ENCODE data around the gene KIF26B.

The KIF26B gene

DNA sequence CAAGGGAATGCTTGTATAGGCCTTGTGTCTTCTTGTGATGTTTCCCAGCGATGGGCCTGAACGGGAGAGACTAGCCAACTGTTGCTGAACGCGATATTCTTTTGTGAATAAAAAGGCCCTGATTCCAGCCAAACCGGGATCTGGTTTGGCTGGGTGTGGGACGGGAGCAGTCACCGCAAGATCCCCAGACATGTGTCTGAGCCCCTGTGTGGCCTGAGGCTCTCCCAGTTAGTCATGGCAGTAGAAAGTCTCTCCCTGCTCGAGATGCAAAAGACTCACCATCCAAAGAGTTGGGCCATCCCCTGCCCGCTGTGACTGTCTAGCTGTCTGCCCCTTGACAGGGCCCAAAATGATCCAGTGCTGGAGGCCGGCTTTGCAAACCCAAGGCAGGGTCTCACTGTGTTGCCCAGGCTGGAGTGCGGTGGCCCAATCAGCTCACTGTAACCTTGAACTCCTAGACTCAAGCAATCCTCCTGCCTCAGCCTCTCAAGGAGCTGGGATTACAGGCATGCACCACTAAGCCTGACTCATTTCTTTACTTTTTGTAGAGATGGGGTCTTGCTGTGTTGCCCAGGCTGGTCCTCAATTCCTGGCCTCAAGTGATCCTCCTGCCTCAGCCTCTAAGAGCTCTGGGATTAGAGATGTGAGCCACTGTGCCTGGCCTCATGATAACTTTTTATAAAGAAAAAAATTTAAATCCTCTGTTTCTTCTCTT lies 56.4 kb downstream of the KIF26B start:
- DNase-seq, result no peak

DNA sequence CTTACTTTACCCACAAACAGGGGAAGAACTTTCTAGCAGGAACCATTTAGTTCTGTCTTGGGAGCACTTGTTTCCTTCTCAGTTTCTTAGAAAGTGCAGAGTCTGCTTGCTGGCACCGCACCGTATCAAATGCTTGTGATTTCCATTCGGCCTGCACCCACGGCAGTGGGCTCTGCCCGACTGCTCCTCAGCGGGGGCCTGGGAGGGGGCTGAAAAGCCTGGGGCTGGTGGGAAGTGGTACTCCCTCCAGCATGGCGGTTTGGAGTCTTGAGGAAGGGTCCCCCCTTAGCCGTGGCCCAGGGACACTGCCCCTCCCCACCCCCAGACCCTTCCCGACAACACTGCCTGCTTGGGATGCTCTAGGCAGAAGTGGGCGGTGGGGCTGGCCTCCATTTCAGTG lies 57.0 kb downstream of the KIF26B start:
- DNase-seq, result no peak

DNA sequence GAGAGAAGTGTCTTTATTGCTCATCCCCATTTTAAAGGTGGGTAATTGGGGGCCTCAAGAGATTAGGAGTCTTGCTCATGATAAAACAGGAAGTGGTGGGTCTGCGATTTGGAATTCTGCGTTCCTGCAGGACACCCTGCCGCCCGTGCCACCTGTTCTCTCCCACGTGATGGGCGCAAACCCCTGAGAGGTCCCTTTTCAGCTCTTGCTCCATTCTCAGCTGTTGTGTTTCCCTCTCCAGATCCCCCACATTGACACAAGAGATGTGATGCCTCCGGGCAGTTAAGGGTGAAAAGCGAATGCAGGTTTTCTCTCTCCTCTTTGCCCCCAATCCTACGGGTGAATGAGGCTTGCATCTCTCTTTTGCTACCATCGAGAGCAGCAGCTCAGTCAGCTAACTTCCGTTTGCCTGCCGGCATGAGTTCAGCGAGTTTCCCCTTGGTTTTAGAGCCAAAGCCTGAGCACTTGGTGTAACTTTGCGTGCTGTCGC lies 57.5 kb downstream of the KIF26B start:
- DNase-seq, result no peak

DNA sequence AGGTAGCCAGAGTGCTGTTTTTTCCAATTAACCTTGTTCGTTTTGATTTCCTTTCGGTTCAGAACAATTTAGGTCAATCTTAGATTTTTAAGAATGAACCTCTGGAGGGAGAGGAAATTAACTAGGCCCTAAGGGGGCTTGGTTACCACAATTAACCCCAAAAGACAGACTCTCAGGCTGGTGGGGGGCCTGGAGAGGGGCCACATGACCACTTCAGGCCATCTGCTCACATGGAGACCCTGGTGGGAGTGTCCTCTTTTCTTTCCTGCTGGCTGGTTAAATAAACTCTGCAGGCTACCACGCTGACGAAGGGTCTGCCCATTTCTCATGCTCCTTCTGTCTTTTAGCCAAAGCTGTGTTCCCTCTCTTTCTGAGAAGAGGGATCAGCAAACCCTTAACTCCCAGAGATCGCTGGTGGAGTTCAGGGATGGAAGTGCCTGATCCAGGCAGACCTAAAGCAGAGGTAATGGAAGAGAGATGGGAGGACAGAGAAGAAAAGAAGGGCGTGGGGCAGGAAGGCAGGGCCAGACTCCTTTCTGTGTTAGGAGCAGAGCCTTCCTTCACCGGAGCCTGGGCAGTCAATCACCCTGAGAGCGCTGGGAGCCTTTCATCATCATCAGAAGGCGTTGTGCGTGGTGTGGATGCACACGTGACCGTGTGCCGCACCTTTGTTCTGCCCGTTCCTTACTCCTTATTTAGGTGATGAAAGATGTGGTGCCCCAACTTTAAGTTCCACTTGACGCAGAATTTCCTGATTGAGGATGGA lies 58.5 kb downstream of the KIF26B start:
- no peak for DNase-seq

DNA sequence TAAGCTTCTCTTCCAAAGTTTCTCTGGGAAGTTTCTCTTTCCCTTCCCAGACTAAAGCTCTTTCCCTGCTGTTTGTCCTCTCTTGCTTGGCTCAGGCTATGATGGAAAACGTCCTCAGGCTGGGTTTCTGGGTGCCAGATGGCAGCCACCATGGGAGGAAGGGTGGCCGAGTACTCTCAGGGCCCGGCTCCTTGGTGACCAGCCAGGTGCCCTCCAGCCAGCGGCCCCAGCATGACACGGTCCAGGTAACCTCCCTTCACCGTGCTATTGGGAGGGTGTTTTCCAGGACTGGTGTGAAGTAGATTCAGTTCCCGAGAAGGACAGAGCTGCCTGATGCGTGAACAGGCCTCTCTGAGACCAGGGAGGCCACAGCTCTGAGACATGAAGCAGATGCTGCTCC lies 60.3 kb downstream of the KIF26B start:
- no peak for DNase-seq

DNA sequence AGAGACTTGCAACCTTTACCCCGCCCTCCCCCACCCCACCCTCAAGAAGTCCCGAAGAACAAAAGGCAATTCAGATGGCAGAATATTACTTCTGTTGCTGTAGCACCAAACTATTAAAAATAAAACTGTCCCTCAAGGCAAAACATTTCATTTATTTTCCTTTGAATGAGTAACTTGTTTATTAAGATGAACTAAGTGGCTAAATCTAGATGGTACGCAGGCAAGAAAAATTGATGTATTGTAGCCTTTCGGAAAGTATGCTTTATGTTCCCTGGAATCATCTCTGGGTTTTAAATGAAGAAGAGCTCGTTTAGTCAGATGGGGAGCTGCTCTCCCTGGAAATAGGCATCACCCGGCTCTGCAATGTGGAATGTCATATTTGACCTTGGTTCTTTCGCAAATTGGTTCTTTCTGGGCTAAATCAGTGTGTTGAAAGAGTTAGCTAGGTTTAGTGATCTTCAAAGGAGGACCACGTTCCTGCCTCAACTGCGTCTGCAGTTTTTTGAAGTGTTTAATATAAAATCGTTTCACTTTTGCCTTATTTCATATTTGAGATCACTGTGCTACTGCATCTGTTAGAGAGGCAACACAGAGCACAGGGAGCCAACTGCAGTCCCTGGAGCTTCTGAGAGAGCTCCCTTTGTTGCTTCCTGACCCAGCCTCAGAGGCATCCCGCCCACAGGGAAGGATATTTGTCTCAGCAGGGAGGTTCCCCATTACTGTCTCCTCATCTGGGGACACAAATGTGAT lies 61.8 kb downstream of the KIF26B start:
- no peak for DNase-seq

DNA sequence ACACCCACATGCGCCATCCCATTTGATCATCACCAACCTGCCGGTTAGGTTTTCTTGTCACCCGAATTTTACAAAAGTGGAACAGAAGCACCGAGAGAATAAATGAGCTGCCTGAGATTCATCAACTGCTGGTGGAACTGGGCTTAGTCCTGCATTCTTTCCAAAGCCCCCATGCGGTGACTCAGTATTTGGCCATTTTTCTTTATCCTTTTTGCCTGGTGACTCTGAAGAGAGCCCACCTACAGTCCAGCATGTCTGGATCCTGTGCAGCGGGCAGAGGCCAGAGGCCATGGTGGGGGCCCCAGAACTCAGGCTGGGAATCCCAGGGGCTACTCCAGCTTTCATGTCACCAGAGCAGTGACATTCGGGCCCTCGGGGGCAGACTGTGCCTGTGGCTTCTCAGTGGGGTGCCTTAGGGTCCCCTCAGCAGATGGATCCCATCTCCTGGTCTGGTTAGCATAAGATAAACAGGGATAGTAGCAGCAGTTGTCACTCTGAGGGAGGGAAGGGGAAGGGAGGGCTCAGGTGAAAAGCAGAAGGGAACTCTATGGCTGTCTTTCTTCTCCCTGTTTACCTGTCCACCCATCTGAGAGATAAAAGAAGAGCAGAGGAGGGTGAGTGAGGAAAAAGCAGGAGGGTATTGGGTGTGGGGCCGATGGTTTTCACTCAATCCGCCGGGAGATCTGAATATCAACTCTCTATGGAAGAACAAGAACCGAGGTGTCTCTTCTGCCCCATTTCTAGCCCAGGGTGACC lies 63.2 kb downstream of the KIF26B start:
- no peak for DNase-seq

DNA sequence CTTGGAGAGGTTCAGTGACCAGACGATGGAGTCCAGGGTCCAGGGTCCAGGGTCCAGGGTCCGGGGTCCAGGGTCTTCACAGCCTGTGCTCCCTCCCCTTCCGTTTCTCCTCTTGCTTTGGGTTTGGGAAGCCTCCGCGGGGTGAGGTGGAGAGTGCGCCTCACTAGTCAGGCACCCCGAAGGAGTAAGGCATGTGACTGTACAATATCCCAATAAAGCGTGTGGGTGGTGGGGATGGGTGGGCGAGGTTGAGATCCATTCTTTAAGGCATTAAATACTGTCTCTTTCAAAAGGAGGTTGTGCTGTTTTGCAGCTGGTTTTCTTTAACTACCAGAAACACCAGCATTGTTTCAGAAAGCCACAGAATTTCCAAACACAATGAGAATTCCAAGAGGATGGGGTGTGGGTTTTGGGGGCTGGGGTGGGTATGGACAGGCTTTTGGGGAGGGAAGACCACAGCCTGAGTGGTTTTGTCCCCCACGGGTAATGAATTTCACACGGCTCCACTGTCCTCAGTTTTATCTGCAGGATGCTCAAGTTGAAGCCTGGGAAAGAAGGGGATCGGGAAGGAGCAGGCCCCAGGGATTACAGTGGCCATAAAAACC lies 65.7 kb downstream of the KIF26B start:
- DNase-seq, result no peak

DNA sequence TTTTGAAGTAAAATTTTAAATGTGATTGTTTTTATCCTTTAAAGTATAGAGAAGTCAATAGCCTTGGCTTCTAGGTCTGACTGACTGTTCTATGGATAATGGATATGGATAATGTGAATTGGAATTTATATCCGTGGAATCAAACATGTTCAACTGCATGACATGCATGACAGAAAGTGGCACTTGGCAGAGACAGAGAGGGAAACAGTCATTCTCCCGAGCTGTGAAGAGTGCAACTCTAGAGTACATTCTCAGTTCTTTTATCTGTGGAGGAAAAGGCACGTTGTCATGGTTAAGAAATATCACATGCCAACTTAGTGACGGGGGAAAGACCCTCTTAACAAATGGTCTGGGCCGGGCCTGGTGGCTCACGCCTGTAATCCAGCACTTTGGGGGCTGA lies 67.0 kb downstream of the KIF26B start:
- no peak for DNase-seq

DNA sequence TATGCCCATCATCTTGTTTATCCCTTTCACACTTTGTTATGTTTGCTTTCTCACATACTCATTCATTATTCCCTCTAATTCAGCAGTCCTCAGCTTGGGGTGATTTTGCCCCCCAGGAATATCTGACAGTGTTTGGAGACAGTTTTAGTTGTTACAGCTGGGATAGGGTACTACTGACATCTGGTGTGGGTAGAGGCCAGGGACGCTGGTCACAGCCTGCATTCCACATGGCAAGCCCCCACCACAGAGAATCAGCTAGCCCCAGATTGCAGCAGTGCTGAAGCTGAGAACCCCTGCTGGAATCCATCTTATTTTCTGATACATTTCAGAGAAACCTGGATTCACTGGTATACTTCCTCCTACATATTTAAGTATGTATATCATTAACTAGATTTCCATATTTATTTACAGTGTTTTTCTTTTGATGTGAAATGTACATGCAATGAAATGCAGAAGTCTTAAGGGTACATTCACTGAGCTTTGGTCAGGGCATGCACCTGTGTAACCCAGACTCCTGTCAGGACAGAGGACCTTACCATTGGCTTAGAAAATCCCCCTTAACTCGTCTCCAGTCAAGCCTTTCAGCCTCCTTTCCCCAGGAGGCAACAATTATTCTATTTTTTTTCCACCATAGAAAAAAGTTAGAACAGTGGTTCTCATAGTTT lies 68.3 kb downstream of the KIF26B start:
- DNase-seq, result no peak

DNA sequence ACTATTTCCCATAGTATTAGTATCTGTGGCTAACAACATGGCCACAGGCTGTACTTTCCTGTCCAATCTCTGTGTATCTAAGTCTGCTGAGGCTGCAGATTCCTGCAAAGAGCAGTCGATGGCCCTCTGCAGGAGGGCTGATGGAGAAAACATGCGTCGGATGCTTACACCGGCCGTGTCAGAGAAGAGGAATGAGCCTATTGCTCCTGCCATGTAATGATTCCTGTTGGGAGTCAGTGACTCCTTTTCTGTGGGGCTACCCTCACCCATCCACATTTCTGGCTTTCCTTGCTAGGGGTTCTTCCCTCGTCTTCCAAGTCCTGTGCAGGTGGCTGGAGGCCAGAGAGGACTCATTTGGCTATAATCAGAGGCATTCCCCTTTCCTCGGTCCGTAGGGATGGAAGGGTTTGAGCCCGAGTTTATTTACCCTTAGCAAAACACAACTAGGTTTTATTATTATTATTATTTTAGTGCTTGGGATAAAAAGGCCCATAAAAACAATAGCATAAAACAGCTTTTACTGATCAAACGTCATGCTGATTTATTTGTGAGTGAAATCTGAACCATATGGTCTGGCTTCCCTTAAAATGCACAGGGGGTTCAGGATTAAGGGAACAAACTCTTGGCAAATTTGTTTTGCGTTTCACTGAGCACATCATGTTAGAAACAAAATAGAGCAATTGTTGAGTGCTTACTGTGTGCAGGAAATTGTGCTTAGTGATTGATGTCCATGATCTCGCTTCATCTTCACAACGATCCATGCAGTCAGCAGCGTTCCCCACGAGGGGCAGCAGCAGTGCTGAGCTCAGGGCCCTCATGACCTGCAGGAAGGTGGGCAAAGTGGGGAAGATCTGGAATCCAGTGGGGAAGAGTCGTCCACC lies 70.8 kb downstream of the KIF26B start:
- no peak for DNase-seq

DNA sequence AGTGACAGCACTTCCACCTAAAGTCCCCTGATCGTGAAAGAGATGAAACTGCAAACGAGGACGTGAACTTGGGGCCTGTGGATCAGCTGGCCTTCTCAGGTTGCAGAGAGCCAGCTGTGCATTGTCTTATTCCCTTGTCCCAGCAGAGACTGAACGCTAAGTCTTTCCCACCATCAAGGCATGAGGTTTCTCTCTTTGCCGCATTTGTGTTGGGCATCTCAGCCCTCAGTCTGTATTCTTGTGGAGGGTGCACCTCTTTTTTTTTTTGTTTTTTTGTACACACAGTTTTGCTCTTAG lies 71.4 kb downstream of the KIF26B start:
- no peak for DNase-seq

DNA sequence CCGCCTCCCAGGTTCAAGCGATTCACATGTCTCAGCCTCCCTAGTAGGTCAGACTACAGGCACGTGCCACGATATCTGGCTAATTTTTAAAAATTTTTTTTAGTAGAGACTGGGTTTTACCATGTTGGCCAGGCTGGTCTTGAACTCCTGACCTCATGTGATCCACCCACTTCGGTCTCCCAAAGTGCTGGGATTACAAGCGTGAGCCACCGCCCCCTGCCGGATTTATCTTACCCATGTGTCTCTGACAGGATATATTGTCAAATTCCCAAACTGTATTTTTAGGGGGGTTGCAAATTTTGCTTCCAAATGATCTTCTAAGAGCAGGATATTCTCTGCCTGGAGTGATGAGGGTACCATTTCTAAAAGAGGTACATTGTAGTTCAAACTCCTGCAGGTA lies 74.3 kb downstream of the KIF26B start:
- no peak for DNase-seq

DNA sequence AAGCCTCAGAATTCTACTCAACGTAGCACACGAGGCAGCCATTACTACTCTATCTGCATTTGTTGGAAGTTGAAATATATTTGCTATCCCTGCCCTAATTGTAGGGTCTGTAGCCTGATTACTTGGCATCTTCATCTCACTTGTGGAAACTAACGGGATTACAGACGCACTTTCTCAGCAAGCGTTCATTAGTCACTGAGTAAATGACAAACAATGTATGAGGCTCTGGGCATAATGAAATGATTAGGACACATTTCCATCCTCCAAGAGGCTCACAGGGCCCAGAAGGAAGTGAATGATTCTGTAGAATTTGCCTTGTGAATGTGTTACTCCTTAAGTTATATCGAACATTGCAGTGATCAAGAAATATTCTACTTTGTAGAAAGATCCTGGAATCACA lies 78.1 kb downstream of the KIF26B start:
- DNase-seq, result no peak

DNA sequence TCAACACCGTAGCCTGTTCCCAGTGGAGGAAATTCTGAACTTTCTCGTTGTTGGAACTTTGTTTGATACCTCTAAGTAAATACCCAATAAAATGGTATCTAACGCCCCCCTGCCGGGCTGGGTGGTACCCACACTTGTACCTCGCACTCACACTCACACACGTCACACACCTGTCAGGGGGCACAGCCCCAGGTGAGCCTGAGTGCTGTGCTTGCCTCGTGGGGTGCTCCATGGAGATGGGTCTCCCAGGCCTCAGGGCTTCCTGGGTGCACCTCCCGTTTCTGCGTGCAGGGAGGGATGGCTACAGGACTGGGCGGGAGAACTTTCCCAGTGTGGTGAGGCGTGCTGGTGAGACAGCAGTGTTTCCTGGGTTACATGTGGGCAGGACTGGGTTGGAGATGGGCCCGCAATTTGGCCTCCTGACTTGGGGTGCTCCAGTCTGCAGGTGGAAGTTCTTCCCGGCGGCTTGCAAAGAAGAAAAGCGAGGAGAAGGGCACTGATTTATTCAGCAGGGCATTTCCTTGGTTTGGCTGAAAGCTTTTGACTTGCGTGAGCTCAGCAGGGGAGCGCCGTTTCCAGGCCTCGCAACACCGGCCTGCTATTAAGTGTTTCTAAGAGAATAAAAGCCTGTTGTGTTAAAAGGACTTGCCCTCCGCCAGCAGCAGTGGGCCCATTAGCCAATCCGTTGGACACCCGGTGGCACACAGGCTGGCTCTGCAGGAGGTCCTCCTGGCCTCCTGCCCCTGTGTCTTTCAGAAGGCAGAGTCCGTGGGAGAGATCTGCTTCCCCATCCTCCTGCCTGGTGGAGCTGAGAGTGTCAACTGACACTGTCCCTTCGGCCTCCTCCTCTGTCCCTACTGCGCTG lies 79.7 kb downstream of the KIF26B start:
- DNase-seq, result no peak

DNA sequence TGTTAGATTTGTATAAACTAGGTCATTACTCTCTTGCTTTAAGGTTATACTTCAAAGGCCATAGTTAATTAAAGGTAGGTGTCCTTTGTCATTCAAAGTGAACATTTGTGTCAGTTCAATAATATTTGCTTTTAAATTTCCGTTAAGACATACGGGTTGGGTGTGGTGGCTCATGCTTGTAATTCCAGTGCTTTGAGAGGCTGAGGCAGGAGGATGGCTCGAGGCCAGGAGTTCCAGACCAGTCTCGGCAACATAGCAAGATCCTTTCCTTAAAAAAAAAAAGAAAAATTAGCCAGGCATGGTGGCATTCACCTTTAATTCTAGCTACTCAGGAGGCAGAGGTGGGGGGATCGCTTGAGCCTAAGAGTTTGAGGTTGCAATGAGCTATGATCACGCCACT lies 80.4 kb downstream of the KIF26B start:
- DNase-seq, result no peak

DNA sequence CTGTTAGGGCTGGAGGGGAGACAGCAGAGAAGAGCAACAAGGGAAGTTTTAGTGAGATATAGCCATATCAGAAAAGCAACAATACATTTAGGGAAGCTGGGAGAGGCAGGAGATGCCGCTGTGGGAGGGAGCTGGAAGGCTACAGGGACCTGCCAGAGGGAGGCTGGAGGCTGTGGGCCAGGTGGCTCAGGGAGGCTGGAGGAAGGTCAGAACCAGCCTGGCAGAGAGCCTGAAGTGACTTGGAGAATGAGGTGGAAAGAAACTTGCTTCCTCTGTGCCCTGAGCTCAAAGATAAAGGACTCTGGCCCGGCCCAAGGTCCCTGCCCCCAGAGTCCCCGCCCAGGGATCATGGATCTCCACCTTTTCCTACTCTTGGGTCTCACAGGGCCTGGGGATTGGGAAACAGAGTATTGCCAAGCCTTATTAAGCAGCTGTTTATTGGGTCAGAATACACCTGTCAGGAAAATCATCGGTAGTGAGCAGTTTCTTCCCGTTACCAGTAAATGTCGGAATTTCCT lies 85.9 kb downstream of the KIF26B start:
- DNase-seq, result no peak

DNA sequence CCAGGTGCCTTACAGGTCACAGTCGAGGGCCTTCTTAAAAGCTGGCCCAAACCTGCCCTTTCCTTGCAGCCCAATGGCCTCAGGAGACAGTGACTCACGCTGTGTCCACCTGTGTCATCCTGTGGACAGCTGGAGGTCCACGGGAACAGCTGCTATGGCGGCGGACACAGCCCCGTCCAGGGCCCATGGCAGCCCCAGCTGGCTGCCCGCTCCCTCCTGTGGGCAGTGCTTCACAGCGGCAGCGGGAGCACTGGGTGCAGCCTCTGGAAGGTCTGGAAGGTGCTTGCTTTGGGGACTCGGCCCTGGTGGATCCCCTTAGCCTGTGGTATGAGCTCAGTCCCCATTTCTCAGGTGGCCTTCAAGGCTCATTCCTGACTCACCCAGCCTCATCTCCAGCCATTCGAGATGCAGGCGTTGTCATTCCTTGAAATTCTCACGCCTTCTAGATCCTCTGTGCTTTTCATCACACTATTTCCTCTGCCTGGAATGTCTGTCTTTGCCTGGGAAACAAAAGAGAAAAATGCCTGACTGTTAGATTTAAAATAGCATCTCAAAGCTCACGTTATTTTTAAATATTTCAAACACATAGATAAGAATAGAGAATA lies 86.8 kb downstream of the KIF26B start:
- DNase-seq, result no peak

DNA sequence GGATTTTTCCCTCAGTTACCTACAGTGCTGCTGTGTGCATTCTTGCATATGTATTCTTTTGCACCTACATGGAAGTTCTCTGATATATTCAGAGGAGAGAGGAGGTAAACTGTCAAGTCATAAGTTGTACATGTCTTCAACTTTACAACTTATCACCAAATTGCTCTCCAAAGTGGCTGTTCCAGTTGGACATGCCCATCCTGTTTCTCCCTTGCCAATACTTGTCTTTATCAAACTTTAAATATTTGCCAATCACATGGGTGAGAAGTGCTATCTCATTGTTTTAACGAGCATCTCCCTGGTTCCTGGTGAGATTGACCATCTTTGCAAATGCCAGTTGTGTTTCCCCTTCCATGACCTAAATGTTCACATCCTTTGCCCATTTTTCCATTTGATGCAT lies 88.2 kb downstream of the KIF26B start:
- no peak for DNase-seq

Measured in CD4-positive, alpha-beta T cell treated with Interleukin-1 beta for 1 hour (primary cell).